NCI-H2107 (cell line): ENCODE measurements around the gene ATP2C2.

Experiments used
- DNase-seq: peaks from one replicate; lab custom pipeline; 2025; lab: John Stamatoyannopoulos, UW

ATP2C2 gene

GRCh38 chr16:84498859-84499620, 130.7 kb downstream of the ATP2C2 start:
- DNase-seq: no peak

DNA sequence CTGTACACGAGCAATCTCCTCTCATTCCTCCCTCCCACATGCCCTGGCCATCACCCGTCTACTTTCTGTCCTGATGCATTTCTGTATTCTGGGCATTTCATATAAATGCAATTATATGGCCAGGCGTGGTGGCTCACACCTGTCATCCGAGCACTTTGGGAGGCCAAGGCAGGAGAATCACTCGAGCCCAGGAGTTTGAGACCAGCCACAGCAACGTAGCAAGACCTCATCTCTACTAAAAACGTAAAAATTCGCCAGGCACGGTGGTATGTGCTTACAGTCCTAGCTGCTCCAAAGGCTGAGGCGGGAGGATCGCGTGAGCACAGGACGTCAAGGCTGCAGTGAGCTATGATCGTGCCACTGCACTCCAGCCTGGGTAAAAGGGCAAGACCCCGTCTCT, 131.3 kb downstream of the ATP2C2 start:
- DNase-seq: no peak

GRCh38 chr16:84500531-84500930, 132.2 kb downstream of the ATP2C2 start:
- no peak for DNase-seq

GRCh38 chr16:84501077-84501735, 132.9 kb downstream of the ATP2C2 start:
- no peak for DNase-seq

- no peak for DNase-seq
Measured at GRCh38 chr16:84502075-84502474, 133.7 kb downstream of the ATP2C2 start.

GRCh38 chr16:84502581-84502980, 134.2 kb downstream of the ATP2C2 start:
- DNase-seq: no peak

- DNase-seq: no peak
Measured at GRCh38 chr16:84503751-84504395, 135.5 kb downstream of the ATP2C2 start.

GRCh38 chr16:84504420-84505248, 136.3 kb downstream of the ATP2C2 start, which contains the start of gene MEAK7:
Gene MEAK7, minus strand, starts transcription at chr16:84504659. Its CDS starts 6,573 bp downstream, at chr16:84498086.
- DNase-seq: no peak

GRCh38 chr16:84505249-84506187, 137.2 kb downstream of the ATP2C2 start:
- DNase-seq: no peak

- DNase-seq: no peak
Measured at GRCh38 chr16:84507011-84507982, 139.0 kb downstream of the ATP2C2 start.

DNA sequence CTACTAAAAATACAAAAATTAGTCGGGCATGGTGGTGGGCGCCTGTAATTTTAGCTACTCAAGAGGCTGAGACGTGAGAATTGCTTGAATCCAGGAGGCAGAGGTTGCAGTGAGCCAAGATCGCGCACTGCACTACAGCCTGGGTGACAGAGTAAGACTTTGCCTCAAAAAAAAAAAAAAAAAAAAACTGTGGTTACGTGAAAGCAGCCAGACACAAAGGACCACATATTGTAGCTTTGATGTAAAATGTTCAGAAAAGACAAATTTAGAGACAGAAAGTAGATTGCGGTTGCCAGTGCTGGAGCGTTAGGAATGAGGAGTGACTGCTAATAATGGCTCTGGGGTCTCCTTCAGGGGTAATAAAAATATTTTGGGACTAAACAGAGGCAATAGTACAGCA, 140.2 kb downstream of the ATP2C2 start:
- no peak for DNase-seq

GRCh38 chr16:84509032-84509950, 141.0 kb downstream of the ATP2C2 start:
- DNase-seq: no peak

- peak; percentile 84 for DNase-seq
Measured at GRCh38 chr16:84511180-84511800, 143.0 kb downstream of the ATP2C2 start.

GRCh38 chr16:84511831-84512230, 143.5 kb downstream of the ATP2C2 start:
- DNase-seq: no peak

DNA sequence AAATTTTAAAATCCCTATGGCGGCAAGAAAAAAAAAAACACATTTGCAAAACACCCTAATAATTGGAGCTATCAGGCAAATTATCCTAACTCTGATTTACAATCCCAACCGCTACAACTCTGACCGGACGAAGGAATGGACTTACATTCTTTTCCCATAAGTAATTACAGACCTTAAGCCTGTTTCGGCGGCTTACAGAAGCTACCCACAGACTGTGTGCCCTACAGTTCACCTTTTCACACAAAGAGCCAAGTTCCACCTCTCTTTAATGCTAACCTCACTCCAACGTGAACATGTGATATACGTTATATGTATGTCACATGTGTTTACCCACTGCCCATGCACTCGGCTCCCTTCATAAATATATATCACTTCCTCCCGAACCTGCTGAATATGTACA, 144.8 kb downstream of the ATP2C2 start:
- no peak for DNase-seq

- no peak for DNase-seq
Measured at GRCh38 chr16:84513666-84514065, 145.3 kb downstream of the ATP2C2 start.
